WTC11 (cell line): ENCODE data around the gene PIPOX. TPM values are rescaled to one million over a fixed set of nuclear protein-coding genes. Genes with fewer than 3 reads are reported as not detected.
A peak's percentile ranks its signal among the peaks of the same experiment; 100 is the strongest.

ENCODE experiments used
- ATAC-seq: fragments of 200-7000 bp; cut with Tn5 transposase; 2 replicates; pipeline ENCODE4 v1.10.0; 2021; ENCODE audit warnings: mild to moderate bottlenecking, moderate library complexity
- CTCF ChIA-PET: fragments of 300-600 bp; sonication (Branson Sonifier 250); formaldehyde crosslinking; loops from one replicate; lab custom pipeline; 2021; ENCODE audit warnings: antibody characterized with exemption; lab: Charles Lee
- POLR2A ChIA-PET: fragments of 350-600 bp; sonication (Branson Sonifier 250); formaldehyde crosslinking; loops from one replicate; lab custom pipeline; 2021; ENCODE audit warnings: antibody characterized with exemption; lab: Charles Lee
- DNase-seq: peaks from one replicate; pipeline ENCODE4 v3.0.0; 2021; ENCODE audit warnings: low spot score
- H3K27ac Mint-ChIP-seq: 2 replicates; pipeline ENCODE4 v1.8.0; 2021; ENCODE audit warnings: mixed read lengths
- H3K27me3 Mint-ChIP-seq: 2 replicates; pipeline ENCODE4 v1.8.0; 2021; ENCODE audit warnings: low read depth, mild to moderate bottlenecking, moderate library complexity, mixed read lengths
- H3K36me3 Mint-ChIP-seq: 2 replicates; pipeline ENCODE4 v1.8.0; 2021; ENCODE audit warnings: mixed read lengths
- H3K4me1 Mint-ChIP-seq: 2 replicates; pipeline ENCODE4 v1.8.0; 2022; ENCODE audit warnings: mixed read lengths
- H3K4me3 Mint-ChIP-seq: 2 replicates; pipeline ENCODE4 v1.8.0; 2021; ENCODE audit warnings: mild to moderate bottlenecking, moderate library complexity, mixed read lengths
- H3K9me3 Mint-ChIP-seq: 2 replicates; pipeline ENCODE4 v1.8.0; 2021; ENCODE audit warnings: mixed read lengths
- CBFB ChIP-seq: sonication (generic); formaldehyde crosslinking; IDR thresholded peaks from 2 replicates; pipeline ENCODE4 v1.8.1; 2022; ENCODE audit warnings: mild to moderate bottlenecking, low read depth, missing genetic modification reagents
- ELF4 ChIP-seq: sonication (generic); formaldehyde crosslinking; IDR thresholded peaks from 2 replicates; pipeline ENCODE4 v1.8.1; 2022; ENCODE audit warnings: low read depth, mild to moderate bottlenecking, moderate library complexity, missing genetic modification reagents
- FOXP1 ChIP-seq: sonication (generic); formaldehyde crosslinking; IDR thresholded peaks from 2 replicates; pipeline ENCODE4 v1.8.0; 2022; ENCODE audit warnings: missing genetic modification reagents, mild to moderate bottlenecking, moderate library complexity, borderline replicate concordance
- GTF2I ChIP-seq: fragments of 250-450 bp; sonication (Bioruptor Pico); conservative IDR thresholded peaks from 2 replicates; pipeline ENCODE4 v1.4.0; 2021; ENCODE audit warnings: mild to moderate bottlenecking
- JAZF1 ChIP-seq: fragments of 250-450 bp; sonication (Bioruptor Pico); IDR thresholded peaks from 2 replicates; pipeline ENCODE4 v1.9.0; 2021; ENCODE audit warnings: moderate library complexity, mild to moderate bottlenecking, inconsistent platforms
- MXD4 ChIP-seq: fragments of 250-450 bp; sonication (Bioruptor Pico); IDR thresholded peaks from 2 replicates; pipeline ENCODE4 v1.8.0; 2021; ENCODE audit warnings: mild to moderate bottlenecking, moderate library complexity, borderline replicate concordance
- MYBL2 ChIP-seq: sonication (generic); formaldehyde crosslinking; IDR thresholded peaks from 2 replicates; pipeline ENCODE4 v1.8.1; 2023; ENCODE audit warnings: mild to moderate bottlenecking, moderate library complexity, missing genetic modification reagents
- NFE2L1 ChIP-seq: sonication (generic); formaldehyde crosslinking; IDR thresholded peaks from 2 replicates; pipeline ENCODE4 v1.8.1; 2023; ENCODE audit warnings: missing genetic modification reagents
- RELA ChIP-seq: sonication (generic); formaldehyde crosslinking; IDR thresholded peaks from 2 replicates; pipeline ENCODE4 v1.8.1; 2022; ENCODE audit warnings: missing genetic modification reagents, mild to moderate bottlenecking, borderline replicate concordance
- SMAD3 ChIP-seq: sonication (generic); formaldehyde crosslinking; IDR thresholded peaks from 2 replicates; pipeline ENCODE4 v1.8.0; 2022; ENCODE audit warnings: missing genetic modification reagents, mild to moderate bottlenecking, borderline replicate concordance
- SOX15 ChIP-seq: fragments of 250-450 bp; sonication (Bioruptor Pico); IDR thresholded peaks from 2 replicates; pipeline ENCODE4 v1.9.0; 2021; ENCODE audit warnings: mild to moderate bottlenecking
- SP1 ChIP-seq: sonication (generic); formaldehyde crosslinking; conservative IDR thresholded peaks from 2 replicates; pipeline ENCODE4 v1.8.1; 2022; ENCODE audit warnings: missing genetic modification reagents
- TEAD1 ChIP-seq: sonication (generic); formaldehyde crosslinking; IDR thresholded peaks from 2 replicates; pipeline ENCODE4 v1.8.0; 2022; ENCODE audit warnings: mild to moderate bottlenecking, missing genetic modification reagents
- total RNA-seq: library from RNA; stranded (reverse); gene quantifications from 3 replicates; pipeline ENCODE4 v1.2.3, GENCODE V29; 2021
- TF ChIP-seq, protein P1 (sequence below): fragments of 250-450 bp; sonication (Bioruptor Pico); IDR thresholded peaks from 2 replicates; pipeline ENCODE4 v1.9.0; 2021; ENCODE audit warnings: moderate library complexity, mild to moderate bottlenecking, inconsistent platforms, borderline replicate concordance
- TF ChIP-seq, protein P2 (sequence below): sonication (generic); formaldehyde crosslinking; IDR thresholded peaks from 2 replicates; pipeline ENCODE4 v1.8.0; 2022; ENCODE audit warnings: mild to moderate bottlenecking, missing genetic modification reagents
- TF ChIP-seq, protein P3 (sequence below): sonication (generic); formaldehyde crosslinking; IDR thresholded peaks from 2 replicates; pipeline ENCODE4 v1.8.0; 2022; ENCODE audit warnings: missing genetic modification reagents
- TF ChIP-seq, protein P4 (sequence below): fragments of 250-450 bp; sonication (Bioruptor Pico); IDR thresholded peaks from 2 replicates; pipeline ENCODE4 v1.8.0; 2021; ENCODE audit warnings: mild to moderate bottlenecking
- TF ChIP-seq, protein P5 (sequence below): fragments of 250-450 bp; sonication (Bioruptor Pico); IDR thresholded peaks from 2 replicates; pipeline ENCODE4 v2.1.2; 2022; ENCODE audit warnings: mild to moderate bottlenecking, moderate library complexity
- TF ChIP-seq, protein P6 (sequence below): sonication (generic); formaldehyde crosslinking; IDR thresholded peaks from 2 replicates; pipeline ENCODE4 v1.8.1; 2023; ENCODE audit warnings: mild to moderate bottlenecking, missing genetic modification reagents, borderline replicate concordance

PIPOX gene
- total RNA-seq, 1 experiment from 2014 or later, result 34.2 TPM

DNA sequence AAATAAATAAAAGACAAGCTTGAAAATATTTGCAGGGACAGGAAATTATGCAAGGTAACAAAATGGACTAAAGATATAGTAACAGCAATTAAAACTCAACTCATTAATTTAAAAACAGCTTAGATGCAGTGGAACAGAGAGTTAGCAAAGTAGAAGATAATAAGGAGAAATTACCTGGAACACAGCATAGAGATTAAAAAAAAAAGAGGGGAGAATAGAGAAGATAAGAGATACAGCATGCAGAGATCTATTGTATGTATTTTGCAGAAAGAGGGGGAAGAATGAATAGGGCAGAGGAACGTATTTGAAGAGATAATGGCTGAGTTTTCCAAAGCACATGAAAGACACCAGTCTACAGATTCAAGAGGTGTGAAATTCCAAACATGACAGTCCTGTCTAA, 8.4 kb upstream of the PIPOX start:
- no peak overlapping the region for H3K4me3 Mint-ChIP-seq
- peaks cover 27% of the 10 kb centered on the region for H3K4me1 Mint-ChIP-seq
- no peak for ATAC-seq
- TF ChIP-seq, protein P1, sequence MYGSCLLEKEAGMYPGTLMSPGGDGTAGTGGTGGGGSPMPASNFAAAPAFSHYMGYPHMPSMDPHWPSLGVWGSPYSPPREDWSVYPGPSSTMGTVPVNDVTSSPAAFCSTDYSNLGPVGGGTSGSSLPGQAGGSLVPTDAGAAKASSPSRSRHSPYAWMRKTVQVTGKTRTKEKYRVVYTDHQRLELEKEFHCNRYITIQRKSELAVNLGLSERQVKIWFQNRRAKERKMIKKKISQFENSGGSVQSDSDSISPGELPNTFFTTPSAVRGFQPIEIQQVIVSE, result no peak
- TF ChIP-seq, protein P2, sequence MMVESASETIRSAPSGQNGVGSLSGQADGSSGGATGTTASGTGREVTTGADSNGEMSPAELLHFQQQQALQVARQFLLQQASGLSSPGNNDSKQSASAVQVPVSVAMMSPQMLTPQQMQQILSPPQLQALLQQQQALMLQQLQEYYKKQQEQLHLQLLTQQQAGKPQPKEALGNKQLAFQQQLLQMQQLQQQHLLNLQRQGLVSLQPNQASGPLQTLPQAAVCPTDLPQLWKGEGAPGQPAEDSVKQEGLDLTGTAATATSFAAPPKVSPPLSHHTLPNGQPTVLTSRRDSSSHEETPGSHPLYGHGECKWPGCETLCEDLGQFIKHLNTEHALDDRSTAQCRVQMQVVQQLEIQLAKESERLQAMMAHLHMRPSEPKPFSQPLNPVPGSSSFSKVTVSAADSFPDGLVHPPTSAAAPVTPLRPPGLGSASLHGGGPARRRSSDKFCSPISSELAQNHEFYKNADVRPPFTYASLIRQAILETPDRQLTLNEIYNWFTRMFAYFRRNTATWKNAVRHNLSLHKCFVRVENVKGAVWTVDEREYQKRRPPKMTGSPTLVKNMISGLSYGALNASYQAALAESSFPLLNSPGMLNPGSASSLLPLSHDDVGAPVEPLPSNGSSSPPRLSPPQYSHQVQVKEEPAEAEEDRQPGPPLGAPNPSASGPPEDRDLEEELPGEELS (CRISPR knock-in tag), result no peak
- no peak for DNase-seq
- H3K36me3 Mint-ChIP-seq, result peaks cover 19% of the 10 kb centered on the region
- H3K27me3 Mint-ChIP-seq, result peaks cover 25% of the 10 kb centered on the region
- ChIA-PET POLR2A (no interaction called here), CTCF (interaction anchor here (5.5 kb wide), 1 partner anchor 78 kb away, joined by 22 read pairs; no protein-coding TSS in a partner anchor)
- no peak overlapping the region for H3K27ac Mint-ChIP-seq
- H3K9me3 Mint-ChIP-seq, result peaks cover 21% of the 10 kb centered on the region

DNA sequence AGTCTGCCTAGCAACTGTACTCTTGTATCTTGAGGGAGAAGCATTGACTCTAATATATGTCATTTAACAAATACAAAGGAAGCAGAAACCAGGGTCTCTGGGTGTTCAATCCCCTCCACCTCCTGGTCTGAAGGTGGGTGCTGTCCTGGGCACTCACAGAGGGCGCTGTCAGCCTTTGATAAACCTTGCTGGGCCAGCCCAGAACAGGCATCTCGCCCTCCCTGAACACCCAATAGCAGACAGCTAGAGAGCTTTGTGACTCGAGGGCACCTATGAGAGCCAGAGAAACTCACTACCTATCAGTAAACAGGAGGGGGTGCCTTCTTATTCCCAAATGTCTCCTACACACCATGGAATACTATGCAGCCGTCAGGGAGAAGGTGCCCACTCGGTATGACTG, 6.4 kb upstream of the PIPOX start:
- POLR2A ChIA-PET, result no interaction called here
- CTCF ChIA-PET, result interaction anchor here (0.6 to 5.5 kb wide), 9 partner anchors 13 to 80 kb away, joined by 3 to 42 read pairs (median 7); no protein-coding TSS in a partner anchor

DNA sequence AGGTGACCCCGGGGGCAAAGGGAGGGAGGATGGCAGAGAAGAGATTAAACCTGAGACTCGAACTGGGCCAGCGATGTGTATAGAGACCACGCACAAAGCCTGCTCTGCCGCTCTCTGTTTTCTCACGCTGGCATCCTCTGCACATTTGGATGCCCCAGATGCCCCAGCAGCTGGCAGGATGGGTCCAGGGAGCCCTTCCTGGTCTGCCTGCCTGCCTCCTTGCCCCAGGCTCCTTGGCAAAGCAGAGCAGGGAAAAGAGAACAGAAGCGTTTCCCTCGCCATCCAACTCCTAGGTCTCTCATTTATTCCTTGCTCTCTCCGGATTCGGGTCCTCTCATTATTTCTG, 5.2 kb upstream of the PIPOX start:
- Mint-ChIP-seq H3K36me3 (peaks cover 19% of the 10 kb centered on the region), H3K27me3 (peaks cover 16% of the 10 kb centered on the region), H3K4me3 (no peak overlapping the region), H3K9me3 (peaks cover 21% of the 10 kb centered on the region), H3K4me1 (peaks cover 38% of the 10 kb centered on the region), H3K27ac (no peak overlapping the region)
- no peak for ATAC-seq
- ChIA-PET CTCF (interaction anchor here (1.1 to 5.5 kb wide), 14 partner anchors 12 to 108 kb away, joined by 3 to 42 read pairs (median 5); no protein-coding TSS in a partner anchor), POLR2A (no interaction called here)
- DNase-seq, result no peak
- TF ChIP-seq JAZF1 (CRISPR knock-in tag) (no peak), RELA (CRISPR knock-in tag) (no peak), FOXP1 (CRISPR knock-in tag) (0 out of 2 replicates have a peak, but pooled peaks have one; percentile 26), GTF2I (no peak), TEAD1 (CRISPR knock-in tag) (no peak), ELF4 (CRISPR knock-in tag) (no peak), CBFB (CRISPR knock-in tag) (no peak), MXD4 (CRISPR knock-in tag) (no peak)
- TF ChIP-seq, protein P3, sequence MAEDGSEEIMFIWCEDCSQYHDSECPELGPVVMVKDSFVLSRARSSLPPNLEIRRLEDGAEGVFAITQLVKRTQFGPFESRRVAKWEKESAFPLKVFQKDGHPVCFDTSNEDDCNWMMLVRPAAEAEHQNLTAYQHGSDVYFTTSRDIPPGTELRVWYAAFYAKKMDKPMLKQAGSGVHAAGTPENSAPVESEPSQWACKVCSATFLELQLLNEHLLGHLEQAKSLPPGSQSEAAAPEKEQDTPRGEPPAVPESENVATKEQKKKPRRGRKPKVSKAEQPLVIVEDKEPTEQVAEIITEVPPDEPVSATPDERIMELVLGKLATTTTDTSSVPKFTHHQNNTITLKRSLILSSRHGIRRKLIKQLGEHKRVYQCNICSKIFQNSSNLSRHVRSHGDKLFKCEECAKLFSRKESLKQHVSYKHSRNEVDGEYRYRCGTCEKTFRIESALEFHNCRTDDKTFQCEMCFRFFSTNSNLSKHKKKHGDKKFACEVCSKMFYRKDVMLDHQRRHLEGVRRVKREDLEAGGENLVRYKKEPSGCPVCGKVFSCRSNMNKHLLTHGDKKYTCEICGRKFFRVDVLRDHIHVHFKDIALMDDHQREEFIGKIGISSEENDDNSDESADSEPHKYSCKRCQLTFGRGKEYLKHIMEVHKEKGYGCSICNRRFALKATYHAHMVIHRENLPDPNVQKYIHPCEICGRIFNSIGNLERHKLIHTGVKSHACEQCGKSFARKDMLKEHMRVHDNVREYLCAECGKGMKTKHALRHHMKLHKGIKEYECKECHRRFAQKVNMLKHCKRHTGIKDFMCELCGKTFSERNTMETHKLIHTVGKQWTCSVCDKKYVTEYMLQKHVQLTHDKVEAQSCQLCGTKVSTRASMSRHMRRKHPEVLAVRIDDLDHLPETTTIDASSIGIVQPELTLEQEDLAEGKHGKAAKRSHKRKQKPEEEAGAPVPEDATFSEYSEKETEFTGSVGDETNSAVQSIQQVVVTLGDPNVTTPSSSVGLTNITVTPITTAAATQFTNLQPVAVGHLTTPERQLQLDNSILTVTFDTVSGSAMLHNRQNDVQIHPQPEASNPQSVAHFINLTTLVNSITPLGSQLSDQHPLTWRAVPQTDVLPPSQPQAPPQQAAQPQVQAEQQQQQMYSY (CRISPR knock-in tag), result no peak
- TF ChIP-seq, protein P4, sequence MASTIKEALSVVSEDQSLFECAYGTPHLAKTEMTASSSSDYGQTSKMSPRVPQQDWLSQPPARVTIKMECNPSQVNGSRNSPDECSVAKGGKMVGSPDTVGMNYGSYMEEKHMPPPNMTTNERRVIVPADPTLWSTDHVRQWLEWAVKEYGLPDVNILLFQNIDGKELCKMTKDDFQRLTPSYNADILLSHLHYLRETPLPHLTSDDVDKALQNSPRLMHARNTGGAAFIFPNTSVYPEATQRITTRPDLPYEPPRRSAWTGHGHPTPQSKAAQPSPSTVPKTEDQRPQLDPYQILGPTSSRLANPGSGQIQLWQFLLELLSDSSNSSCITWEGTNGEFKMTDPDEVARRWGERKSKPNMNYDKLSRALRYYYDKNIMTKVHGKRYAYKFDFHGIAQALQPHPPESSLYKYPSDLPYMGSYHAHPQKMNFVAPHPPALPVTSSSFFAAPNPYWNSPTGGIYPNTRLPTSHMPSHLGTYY, result no peak
- TF ChIP-seq, protein P5, sequence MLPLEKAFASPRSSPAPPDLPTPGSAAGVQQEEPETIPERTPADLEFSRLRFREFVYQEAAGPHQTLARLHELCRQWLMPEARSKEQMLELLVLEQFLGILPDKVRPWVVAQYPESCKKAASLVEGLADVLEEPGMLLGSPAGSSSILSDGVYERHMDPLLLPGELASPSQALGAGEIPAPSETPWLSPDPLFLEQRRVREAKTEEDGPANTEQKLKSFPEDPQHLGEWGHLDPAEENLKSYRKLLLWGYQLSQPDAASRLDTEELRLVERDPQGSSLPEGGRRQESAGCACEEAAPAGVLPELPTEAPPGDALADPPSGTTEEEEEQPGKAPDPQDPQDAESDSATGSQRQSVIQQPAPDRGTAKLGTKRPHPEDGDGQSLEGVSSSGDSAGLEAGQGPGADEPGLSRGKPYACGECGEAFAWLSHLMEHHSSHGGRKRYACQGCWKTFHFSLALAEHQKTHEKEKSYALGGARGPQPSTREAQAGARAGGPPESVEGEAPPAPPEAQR, result no peak

More for the DNA sequence above, 6.4 kb upstream of the PIPOX start:
- TF ChIP-seq, protein P6, sequence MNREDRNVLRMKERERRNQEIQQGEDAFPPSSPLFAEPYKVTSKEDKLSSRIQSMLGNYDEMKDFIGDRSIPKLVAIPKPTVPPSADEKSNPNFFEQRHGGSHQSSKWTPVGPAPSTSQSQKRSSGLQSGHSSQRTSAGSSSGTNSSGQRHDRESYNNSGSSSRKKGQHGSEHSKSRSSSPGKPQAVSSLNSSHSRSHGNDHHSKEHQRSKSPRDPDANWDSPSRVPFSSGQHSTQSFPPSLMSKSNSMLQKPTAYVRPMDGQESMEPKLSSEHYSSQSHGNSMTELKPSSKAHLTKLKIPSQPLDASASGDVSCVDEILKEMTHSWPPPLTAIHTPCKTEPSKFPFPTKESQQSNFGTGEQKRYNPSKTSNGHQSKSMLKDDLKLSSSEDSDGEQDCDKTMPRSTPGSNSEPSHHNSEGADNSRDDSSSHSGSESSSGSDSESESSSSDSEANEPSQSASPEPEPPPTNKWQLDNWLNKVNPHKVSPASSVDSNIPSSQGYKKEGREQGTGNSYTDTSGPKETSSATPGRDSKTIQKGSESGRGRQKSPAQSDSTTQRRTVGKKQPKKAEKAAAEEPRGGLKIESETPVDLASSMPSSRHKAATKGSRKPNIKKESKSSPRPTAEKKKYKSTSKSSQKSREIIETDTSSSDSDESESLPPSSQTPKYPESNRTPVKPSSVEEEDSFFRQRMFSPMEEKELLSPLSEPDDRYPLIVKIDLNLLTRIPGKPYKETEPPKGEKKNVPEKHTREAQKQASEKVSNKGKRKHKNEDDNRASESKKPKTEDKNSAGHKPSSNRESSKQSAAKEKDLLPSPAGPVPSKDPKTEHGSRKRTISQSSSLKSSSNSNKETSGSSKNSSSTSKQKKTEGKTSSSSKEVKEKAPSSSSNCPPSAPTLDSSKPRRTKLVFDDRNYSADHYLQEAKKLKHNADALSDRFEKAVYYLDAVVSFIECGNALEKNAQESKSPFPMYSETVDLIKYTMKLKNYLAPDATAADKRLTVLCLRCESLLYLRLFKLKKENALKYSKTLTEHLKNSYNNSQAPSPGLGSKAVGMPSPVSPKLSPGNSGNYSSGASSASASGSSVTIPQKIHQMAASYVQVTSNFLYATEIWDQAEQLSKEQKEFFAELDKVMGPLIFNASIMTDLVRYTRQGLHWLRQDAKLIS (CRISPR knock-in tag), result no peak
- TF ChIP-seq MYBL2 (no peak), SP1 (CRISPR knock-in tag) (no peak), JAZF1 (CRISPR knock-in tag) (no peak), NFE2L1 (CRISPR knock-in tag) (no peak), SMAD3 (CRISPR knock-in tag) (no peak), SOX15 (no peak)
- Mint-ChIP-seq H3K4me3 (no peak overlapping the region), H3K9me3 (peaks cover 21% of the 10 kb centered on the region), H3K27ac (peak overlapping the region; percentile 64; the same call in 1 of the 2 replicates), H3K27me3 (peaks cover 20% of the 10 kb centered on the region), H3K36me3 (peaks cover 19% of the 10 kb centered on the region), H3K4me1 (peaks cover 38% of the 10 kb centered on the region)
- ATAC-seq (0 out of 2 replicates have a peak, but pooled peaks have one; percentile 6), DNase-seq (no peak)
